Heart left ventricle (tissue), 16 donors: ENCODE measurements around the gene SWAP70. TPM values are rescaled to one million over a fixed set of nuclear protein-coding genes. Genes with fewer than 3 reads are reported as not detected.

Experiments used
- ATAC-seq, 4 donors: fragments of 200-7000 bp; cut with Tn5 transposase; one replicate each; pipeline ENCODE4 v1.9.1; 2020 to 2022; ENCODE audit warnings: moderate library complexity in 4 of 4, mild to moderate bottlenecking in 3 of 4, moderate number of reproducible peaks in 1 of 4
- DNase-seq, 5 donors: peaks; one replicate each; pipeline ENCODE4 v3.0.0-alpha.2; 2020
- H3K27ac ChIP-seq, 12 donors: fragments of 200-600 bp; sonication (generic) in 4 of 12; one replicate each; pipeline versions ENCODE4 v1.5.0 to v1.8.0; 2016 to 2022; ENCODE audit warnings: mild to moderate bottlenecking in 2 of 12
- H3K27me3 ChIP-seq, 9 donors: fragments of 200-600 bp; sonication (generic) in 2 of 9; one replicate each; pipeline versions ENCODE4 v1.5.1 to v1.8.0; 2016 to 2022; ENCODE audit warnings: mild to moderate bottlenecking in 3 of 9
- H3K36me3 ChIP-seq, 9 donors: fragments of 200-600 bp; sonication (generic) in 2 of 9; one replicate each; pipeline versions ENCODE4 v1.5.0 to v1.8.0; 2018 to 2022; ENCODE audit warnings: mild to moderate bottlenecking in 2 of 9
- H3K4me1 ChIP-seq, 12 donors: fragments of 200-600 bp; sonication (generic) in 4 of 12; one replicate each; pipeline versions ENCODE4 v1.5.0 to v1.8.0; 2016 to 2022; ENCODE audit warnings: mild to moderate bottlenecking in 3 of 12
- H3K4me3 ChIP-seq, 12 donors: fragments of 200-600 bp; sonication (generic) in 4 of 12; one replicate each; pipeline versions ENCODE4 v1.5.0 to v1.8.0; 2017 to 2022; ENCODE audit warnings: mild to moderate bottlenecking in 9 of 12, moderate library complexity in 4 of 12
- H3K9me3 ChIP-seq, 12 donors: fragments of 200-600 bp; sonication (generic) in 4 of 12; one replicate each; pipeline versions ENCODE4 v1.5.0 to v1.8.0; 2016 to 2022; ENCODE audit warnings: mild to moderate bottlenecking in 1 of 12
- POLR2A ChIP-seq, 2 donors: fragments of 450-650 bp; IDR thresholded peaks; one replicate each; pipeline ENCODE4 v1.6.1; 2017; ENCODE audit warnings: antibody characterized with exemption in 2 of 2, mild to moderate bottlenecking in 2 of 2, moderate library complexity in 2 of 2
- WGBS, 4 donors: extraction: QIAGEN DNeasy Blood & Tissue Kit in 2 of 4; methylation state at CpG; one replicate each; pipeline versions ENCODE4 v1.1.5 to v1.1.7; 2013 to 2018; 5-methylcytosine and 5-hydroxymethylcytosine counted together
- intact Hi-C, 10 donors: fragments of 100-400 bp; cut with DNase I; formaldehyde crosslinking; loops; one replicate each; pipeline versions ENCODE4 v1.11.1 to v1.14.2; 2022
- polyA plus RNA-seq, 2 donors: library from polyadenylated mRNA; stranded (reverse); fragments of 200-250 nt; gene quantifications; one replicate each; pipeline ENCODE4 v1.2.3, GENCODE V29; 2013
- total RNA-seq, 9 donors: library from RNA; depleted of rRNA in 2 of 9; stranded (reverse); fragments of >200 nt in 2 of 9; fragmentation: NEBNext Ultra II Directional in 3 of 9; extraction: Animal tissue kit (Norgen Biotek cat#: 25700) in 3 of 9; gene quantifications; one replicate each; pipeline versions ENCODE4 v1.1.0 to v1.2.4, GENCODE V29; 2016 to 2023
- TF ChIP-seq, protein P1 (sequence below), 12 donors: fragments of 200-600 bp; sonication (generic) in 4 of 12; IDR thresholded peaks; one replicate each; pipeline versions ENCODE4 v1.5.0 to v1.8.0; 2018 to 2022; ENCODE audit warnings: antibody characterized with exemption in 12 of 12, mild to moderate bottlenecking in 5 of 12
- donor health status: ischemic (EF 13 %, LVEDD 7.1; RV severe dilation, severe dysfunction).
- donor health status: healthy with polysubstance abuse.
- donor health status: DM: no; HTN: yes; CAD: no.
- donor health status: DM: no; HTN: no; CAD: no.
- donor health status: ischemic (EF 25% LVEDD 6.9; RV normal size, moderate dysfunction).
- donor health status: ischemic (EF 25% LVEDD 5.7; RV mildly dilated, moderate dysfunction).
- donor health status: healthy.
- donor health status: DM: yes; HTN: yes; CAD: no.
- donor health status: ischemic (EF 35%, LVEDD 5.7; RV mildly dilated, moderate dysfunction).
- donor health status: nonischemic (EF 11% LVEDD 7.7; RV severe dilation, severe dysfunction).
- donor health status: DM: yes; HTN: yes; CAD: no.
- donor health status: PGD.
- donor health status: ischemic (EF 29% LVEDD 5.4; RV normal size, mild dysfunction).
- donor health status: nonischemic (EF 23%, LVEDD 6.1; RV moderate dilation, normal function).

Gene SWAP70
- total and polyA plus RNA-seq, 11 donors = 6.0 to 38.5 (median 21.8) TPM

DNA sequence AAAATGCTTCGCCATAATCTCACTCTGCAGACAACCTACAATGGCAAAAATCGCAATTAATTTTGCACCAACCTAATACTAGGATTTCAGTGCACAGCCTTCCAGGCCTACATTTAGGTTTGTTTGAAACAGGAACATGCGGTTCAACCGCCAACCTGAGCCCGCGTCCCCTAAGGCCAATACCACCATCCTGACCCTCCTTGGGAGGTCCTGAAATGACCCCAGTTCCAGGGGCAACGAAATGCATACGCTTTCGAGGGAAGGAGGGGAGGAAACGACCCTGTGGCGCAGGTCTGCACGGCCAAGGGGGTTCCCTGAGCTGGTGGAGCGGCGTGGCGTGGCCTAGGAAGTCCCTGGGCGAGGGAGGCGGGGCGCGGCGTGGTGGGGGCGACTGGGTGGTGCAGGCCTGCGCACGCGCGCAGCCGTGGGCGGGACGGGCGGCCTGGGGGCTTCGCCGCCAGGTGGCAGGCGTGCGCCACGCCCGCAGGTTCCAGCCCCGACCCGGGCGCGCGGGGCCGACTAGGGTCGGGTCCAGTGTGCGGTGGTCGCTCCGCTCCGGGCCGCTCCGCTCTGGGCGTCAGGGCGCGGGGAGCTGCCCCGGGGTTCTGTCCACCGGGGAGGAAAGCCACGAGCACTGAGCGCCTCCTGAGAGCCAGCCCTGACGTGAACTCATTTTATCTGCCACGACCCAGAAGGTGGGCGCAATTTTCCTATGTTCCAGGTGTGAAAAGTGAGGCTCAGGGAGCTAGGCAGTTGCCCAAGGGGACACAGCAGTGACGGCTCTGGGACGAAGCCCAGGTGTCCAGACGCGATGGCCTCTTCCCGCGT is 94.1 kb downstream of the SWAP70 start:
- TF ChIP-seq, protein P1, sequence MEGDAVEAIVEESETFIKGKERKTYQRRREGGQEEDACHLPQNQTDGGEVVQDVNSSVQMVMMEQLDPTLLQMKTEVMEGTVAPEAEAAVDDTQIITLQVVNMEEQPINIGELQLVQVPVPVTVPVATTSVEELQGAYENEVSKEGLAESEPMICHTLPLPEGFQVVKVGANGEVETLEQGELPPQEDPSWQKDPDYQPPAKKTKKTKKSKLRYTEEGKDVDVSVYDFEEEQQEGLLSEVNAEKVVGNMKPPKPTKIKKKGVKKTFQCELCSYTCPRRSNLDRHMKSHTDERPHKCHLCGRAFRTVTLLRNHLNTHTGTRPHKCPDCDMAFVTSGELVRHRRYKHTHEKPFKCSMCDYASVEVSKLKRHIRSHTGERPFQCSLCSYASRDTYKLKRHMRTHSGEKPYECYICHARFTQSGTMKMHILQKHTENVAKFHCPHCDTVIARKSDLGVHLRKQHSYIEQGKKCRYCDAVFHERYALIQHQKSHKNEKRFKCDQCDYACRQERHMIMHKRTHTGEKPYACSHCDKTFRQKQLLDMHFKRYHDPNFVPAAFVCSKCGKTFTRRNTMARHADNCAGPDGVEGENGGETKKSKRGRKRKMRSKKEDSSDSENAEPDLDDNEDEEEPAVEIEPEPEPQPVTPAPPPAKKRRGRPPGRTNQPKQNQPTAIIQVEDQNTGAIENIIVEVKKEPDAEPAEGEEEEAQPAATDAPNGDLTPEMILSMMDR (IDR thresholded peaks at IDR 0.05) = peak; percentile 43 to 98 (median 88)
- TF ChIP-seq POLR2A (IDR thresholded peaks at IDR 0.05) = peak in 1 of 2 donors; percentile 42
- ATAC-seq (peak; percentile 34 to 75 (median 64)), DNase-seq (peak; percentile 89 to 95 (median 91))
- 5 to 21% (median 7%) methylated on average over 14 to 64 of the region's 64 CpGs for WGBS, 4 donors
- intact Hi-C loops = loop anchor here (1.0 to 10.0 kb wide), 19 partner anchors 44 to 569 kb away; partner anchors contain the start of genes ADM (in 4 of the 10) and WEE1 (in 1 of the 10)
- Histone ChIP-seq H3K4me1 (peaks cover 4 to 60% (median 38%) of the 10 kb centered on the region in 12 donors), H3K36me3 (peaks cover 0 to 3% (median 0%) of the 10 kb centered on the region in 9 donors), H3K27ac (peak overlapping the region; percentile 77 to 99 (median 92)), H3K9me3 (no peaks in the 10 kb centered on the region), H3K27me3 (no peaks in the 10 kb centered on the region), H3K4me3 (peak overlapping the region; percentile 34 to 90 (median 74))

DNA sequence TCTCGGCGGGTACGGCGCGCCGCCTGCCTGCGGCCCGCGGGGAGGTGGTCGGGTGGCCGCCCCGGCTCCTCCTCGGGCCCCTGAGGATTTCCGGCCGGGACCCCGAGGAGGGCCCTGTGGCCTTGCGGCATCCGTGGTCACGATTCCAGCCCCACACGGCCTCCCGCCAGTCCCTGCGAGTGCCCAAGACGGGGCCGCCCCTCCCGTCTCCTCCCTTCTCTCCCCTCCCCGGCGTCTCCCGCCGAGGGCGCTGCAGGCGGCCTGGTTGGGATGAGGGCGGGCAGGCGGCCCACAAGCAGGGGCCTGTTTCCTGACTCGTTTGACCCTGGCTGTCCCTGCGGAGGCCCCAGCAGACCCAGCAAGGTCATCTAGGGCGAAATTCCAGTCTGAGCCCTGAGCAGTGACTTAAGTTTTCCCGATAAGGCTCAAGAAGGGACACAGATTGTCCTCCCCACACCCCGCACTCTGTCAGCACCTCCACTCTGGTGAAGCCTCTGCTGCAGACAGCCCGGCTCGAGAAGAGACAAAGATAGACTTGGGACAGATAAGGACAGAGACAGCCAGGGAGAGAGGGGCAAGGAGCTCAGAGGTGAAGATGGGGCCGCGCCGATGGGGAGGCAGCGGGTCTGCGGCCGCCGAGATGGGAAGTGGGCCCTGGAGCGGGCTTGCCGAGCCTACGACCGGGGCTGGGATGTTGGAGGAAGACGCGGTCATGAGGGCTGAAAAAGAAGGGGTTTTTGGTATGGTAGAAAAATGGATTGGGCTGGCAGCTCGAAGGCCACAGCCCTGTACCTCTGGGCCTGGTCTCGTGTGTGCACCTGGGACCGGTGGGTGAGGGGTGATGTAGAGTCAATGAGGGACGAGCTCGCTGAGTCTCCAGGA is 95.0 kb downstream of the SWAP70 start:
- Histone ChIP-seq H3K36me3 (peaks cover 0 to 2% (median 0%) of the 10 kb centered on the region in 9 donors), H3K4me1 (peaks cover 4 to 58% (median 37%) of the 10 kb centered on the region in 12 donors), H3K27me3 (no peaks in the 10 kb centered on the region), H3K4me3 (peak overlapping the region; percentile 34 to 90 (median 74)), H3K9me3 (no peaks in the 10 kb centered on the region), H3K27ac (peak overlapping the region; percentile 77 to 99 (median 92))
- ATAC-seq = peak; percentile 62 to 82 (median 78)
- intact Hi-C loops = loop anchor here (1.0 to 10.0 kb wide), 19 partner anchors 43 to 568 kb away; partner anchors contain the start of genes ADM (in 4 of the 10) and WEE1 (in 1 of the 10)
- WGBS, 4 donors = 6 to 16% (median 10%) methylated on average over 34 to 58 of the region's 58 CpGs
- TF ChIP-seq POLR2A (IDR thresholded peaks at IDR 0.05) = no peak
- TF ChIP-seq, protein P1 (IDR thresholded peaks at IDR 0.05) = peak in 4 of 12 donors; percentile 3 to 65 (median 48)
- peak; percentile 84 to 93 (median 92) for DNase-seq

DNA sequence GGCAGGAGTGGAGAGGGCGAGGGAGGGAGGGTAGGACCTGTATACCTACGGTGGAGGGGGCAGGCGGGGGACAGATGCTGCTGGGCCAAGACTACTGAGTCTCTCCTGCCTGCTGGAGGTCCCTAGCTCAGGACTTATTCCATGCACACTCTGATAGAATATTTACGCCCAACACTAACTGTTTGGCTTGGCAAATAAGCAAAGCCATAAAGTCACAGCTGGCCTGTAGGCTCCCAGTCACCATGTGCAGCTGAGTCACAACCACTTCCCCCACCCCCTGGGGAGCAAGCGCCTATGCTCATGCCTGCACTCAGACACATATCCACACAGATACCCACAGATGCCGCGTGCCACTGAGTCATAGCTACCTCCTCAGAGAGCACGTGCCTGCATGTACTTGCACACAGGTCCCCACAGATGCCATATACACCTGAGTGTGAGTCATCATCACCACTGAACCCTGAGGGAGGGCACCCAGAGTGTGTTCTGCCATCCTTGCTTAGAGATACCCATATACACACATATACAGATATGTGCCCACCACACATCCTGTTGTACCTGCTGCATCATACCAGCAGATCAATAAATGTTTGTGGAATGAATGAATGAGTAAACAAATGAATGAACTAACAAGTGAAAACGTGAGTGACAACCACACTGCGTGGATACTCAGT is 95.8 kb downstream of the SWAP70 start:
- WGBS, 4 donors = 23 to 32% (median 29%) methylated on average over 10 of the region's 10 CpGs
- Histone ChIP-seq H3K4me1 (peaks cover 4 to 58% (median 33%) of the 10 kb centered on the region in 12 donors), H3K36me3 (no peaks in the 10 kb centered on the region), H3K27ac (peak overlapping the region; percentile 77 to 99 (median 92)), H3K27me3 (no peaks in the 10 kb centered on the region), H3K9me3 (no peaks in the 10 kb centered on the region), H3K4me3 (peak overlapping the region in 10 of 12 donors; percentile 60 to 90 (median 74))
- intact Hi-C loops = loop anchor here (2.0 to 10.0 kb wide), 18 partner anchors 43 to 568 kb away; partner anchors contain the start of genes ADM (in 4 of the 10) and WEE1 (in 1 of the 10)
- no peak for TF ChIP-seq POLR2A (IDR thresholded peaks at IDR 0.05)
- TF ChIP-seq, protein P1 (IDR thresholded peaks at IDR 0.05) = no peak
- DNase-seq = peak; percentile 80 to 93 (median 90)
- peak; percentile 52 to 71 (median 62) for ATAC-seq
